Fibroblast of lung (primary cell): Measurements from ENCODE around the gene CD79B. TPM values are rescaled to one million over a fixed set of nuclear protein-coding genes. Genes with fewer than 3 reads are reported as not detected.

Experiments used
- DNase-seq, 2 donors: peaks; one replicate each; pipeline versions ENCODE4 v3.0.0 to v3.0.0-alpha.2; 2010; ENCODE audit warnings: low read depth in 2 of 2
- H2AFZ ChIP-seq: 2 replicates; pipeline ENCODE4 v1.5.1; 2012; ENCODE audit warnings: low read length, control low read depth, inconsistent platforms
- H3K27ac ChIP-seq: 2 replicates; pipeline ENCODE4 v1.5.1; 2011; ENCODE audit warnings: low read length, control low read depth; ENCODE audit not compliant: insufficient read depth
- H3K27me3 ChIP-seq: 2 replicates; pipeline ENCODE4 v1.5.1; 2011; ENCODE audit warnings: mild to moderate bottlenecking, low read length; ENCODE audit not compliant: control insufficient read depth, insufficient read depth
- H3K36me3 ChIP-seq: 2 replicates; pipeline ENCODE4 v1.5.1; 2011; ENCODE audit warnings: low read length; ENCODE audit not compliant: control insufficient read depth, insufficient read depth
- H3K4me1 ChIP-seq: 2 replicates; pipeline ENCODE4 v1.5.1; 2011; ENCODE audit warnings: low read length; ENCODE audit not compliant: control insufficient read depth, insufficient read depth; ENCODE audit errors: extremely low read depth
- H3K4me2 ChIP-seq: 2 replicates; pipeline ENCODE4 v1.5.1; 2011; ENCODE audit warnings: low read length, control low read depth; ENCODE audit not compliant: insufficient read depth; ENCODE audit errors: extremely low read depth
- H3K4me3 ChIP-seq, 4 experiments: fragments of 200-600 bp in 1 of 4; sonication (generic) in 1 of 4; replicated peaks in 1 of 4; 2 replicates each; pipeline ENCODE4 v1.5.1; 2011 to 2016; ENCODE audit warnings: low read length in 4 of 4, low read depth in 3 of 4, mild to moderate bottlenecking in 3 of 4, control low read depth in 2 of 4, inconsistent platforms in 1 of 4, mixed read lengths in 1 of 4; ENCODE audit not compliant: insufficient read depth in 1 of 4; ENCODE audit errors: control extremely low read depth in 1 of 4
- H3K79me2 ChIP-seq: 2 replicates; pipeline ENCODE4 v1.5.1; 2012; ENCODE audit warnings: mild to moderate bottlenecking, low read length, inconsistent platforms; ENCODE audit not compliant: control insufficient read depth, insufficient read depth
- H3K9ac ChIP-seq: 2 replicates; pipeline ENCODE4 v1.5.1; 2011; ENCODE audit warnings: mild to moderate bottlenecking, low read length, control low read depth; ENCODE audit not compliant: insufficient read depth
- H3K9me3 ChIP-seq: 2 replicates; pipeline ENCODE4 v1.5.1; 2012; ENCODE audit warnings: low read depth, low read length; ENCODE audit not compliant: control insufficient read depth, insufficient read depth
- H4K20me1 ChIP-seq: 2 replicates; pipeline ENCODE4 v1.5.1; 2011; ENCODE audit warnings: low read length; ENCODE audit not compliant: control insufficient read depth, insufficient read depth; ENCODE audit errors: extremely low read depth
- EZH2 ChIP-seq: IDR thresholded peaks from 2 replicates; pipeline ENCODE4 v1.5.1; 2012; ENCODE audit warnings: low read length, control low read depth, mild to moderate bottlenecking; ENCODE audit errors: missing control alignments
- polyA plus RNA-seq, 2 donors: library from polyadenylated mRNA; depleted of rRNA in 1 of 2; stranded (reverse) in 1 of 2; unstranded in 1 of 2; fragments of >200 nt; gene quantifications; 2 replicates each; pipeline ENCODE4 v1.2.1, GENCODE V29; 2011 to 2012; ENCODE audit warnings: missing spikeins in 1 of 2
- total RNA-seq: library from RNA; depleted of rRNA; stranded (reverse); fragments of >200 nt; gene quantifications from 2 replicates; pipeline ENCODE4 v1.2.1, GENCODE V29; 2014
- TF ChIP-seq, protein P1 (sequence below), 2 donors: IDR thresholded peaks in 1 of 2; conservative IDR thresholded peaks in 1 of 2; 1 replicate in 1 of 2; 2 replicates in 1 of 2; pipeline ENCODE4 v1.5.1; 2011 to 2012; ENCODE audit warnings: low read length in 2 of 2, control low read depth in 1 of 2, inconsistent platforms in 1 of 2, low read depth in 1 of 2, mild to moderate bottlenecking in 1 of 2

The CD79B gene
- total and polyA plus RNA-seq, 2 donors (not counting 1 experiment from before 2014, with no cell fraction given), result 0.17 to 0.72 TPM

- Histone ChIP-seq H3K4me3 (no peak overlapping the region), H2AFZ (no peak overlapping the region), H3K27me3 (no peaks in the 10 kb centered on the region), H3K36me3 (no peaks in the 10 kb centered on the region), H3K9me3 (no peaks in the 10 kb centered on the region), H4K20me1 (no peaks in the 10 kb centered on the region), H3K4me1 (peaks cover 9% of the 10 kb centered on the region), H3K79me2 (no peaks in the 10 kb centered on the region), H3K27ac (no peak overlapping the region), H3K9ac (no peak overlapping the region), H3K4me2 (no peak overlapping the region)
- no peak for TF ChIP-seq EZH2
- TF ChIP-seq, protein P1, sequence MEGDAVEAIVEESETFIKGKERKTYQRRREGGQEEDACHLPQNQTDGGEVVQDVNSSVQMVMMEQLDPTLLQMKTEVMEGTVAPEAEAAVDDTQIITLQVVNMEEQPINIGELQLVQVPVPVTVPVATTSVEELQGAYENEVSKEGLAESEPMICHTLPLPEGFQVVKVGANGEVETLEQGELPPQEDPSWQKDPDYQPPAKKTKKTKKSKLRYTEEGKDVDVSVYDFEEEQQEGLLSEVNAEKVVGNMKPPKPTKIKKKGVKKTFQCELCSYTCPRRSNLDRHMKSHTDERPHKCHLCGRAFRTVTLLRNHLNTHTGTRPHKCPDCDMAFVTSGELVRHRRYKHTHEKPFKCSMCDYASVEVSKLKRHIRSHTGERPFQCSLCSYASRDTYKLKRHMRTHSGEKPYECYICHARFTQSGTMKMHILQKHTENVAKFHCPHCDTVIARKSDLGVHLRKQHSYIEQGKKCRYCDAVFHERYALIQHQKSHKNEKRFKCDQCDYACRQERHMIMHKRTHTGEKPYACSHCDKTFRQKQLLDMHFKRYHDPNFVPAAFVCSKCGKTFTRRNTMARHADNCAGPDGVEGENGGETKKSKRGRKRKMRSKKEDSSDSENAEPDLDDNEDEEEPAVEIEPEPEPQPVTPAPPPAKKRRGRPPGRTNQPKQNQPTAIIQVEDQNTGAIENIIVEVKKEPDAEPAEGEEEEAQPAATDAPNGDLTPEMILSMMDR (conservative IDR thresholded peaks at IDR 0.05 in 1 of 2, IDR thresholded peaks at IDR 0.05 in 1 of 2; ENCODE audit: low read depth in 1 of 2, low read length in 2 of 2), result no peak
- no peak for DNase-seq
These were observed 41.1 kb upstream of the CD79B start for GRCh38 chr17:63973247-63973646.

DNA sequence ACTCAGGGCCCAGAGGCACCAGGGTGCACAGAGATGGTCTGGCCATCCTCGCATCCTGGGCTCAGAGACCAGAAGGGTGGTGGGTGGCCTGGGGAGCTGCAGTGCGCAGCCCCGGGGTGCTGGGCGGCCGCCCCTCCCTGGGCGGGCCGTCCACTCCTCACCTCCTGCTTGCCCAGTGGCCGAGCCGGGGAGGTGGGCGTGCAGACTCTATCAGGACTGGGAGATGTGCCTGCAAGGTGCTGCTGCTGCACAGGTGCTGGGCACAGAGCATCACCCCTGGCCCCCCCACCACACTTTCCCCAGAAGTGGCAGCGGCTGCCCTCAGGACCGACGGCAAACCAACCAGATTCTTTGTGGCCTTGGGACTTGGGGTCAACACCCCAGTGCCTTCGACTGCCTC is 40.7 kb upstream of the CD79B start, which contains the start of gene SCN4A:
SCN4A (minus strand) TSS at position 123 of the 400 bp plus-strand sequence; CDS start at position 46, 77 bp downstream.
- Histone ChIP-seq H3K9me3 (no peaks in the 10 kb centered on the region), H3K27ac (no peak within 1 kb of the TSS), H3K36me3 (no peaks in the 10 kb centered on the region), H3K9ac (no peak within 1 kb of the TSS), H3K79me2 (no peaks in the 10 kb centered on the region), H3K4me2 (no peak within 1 kb of the TSS), H3K27me3 (no peaks in the 10 kb centered on the region), H2AFZ (no peak within 1 kb of the TSS), H3K4me3 (no peak within 1 kb of the TSS), H4K20me1 (no peaks in the 10 kb centered on the region), H3K4me1 (peaks cover 9% of the 10 kb centered on the region)
- no peak for DNase-seq
- TF ChIP-seq, protein P1 (conservative IDR thresholded peaks at IDR 0.05 in 1 of 2, IDR thresholded peaks at IDR 0.05 in 1 of 2; ENCODE audit: low read depth in 1 of 2, low read length in 2 of 2), result no peak
- TF ChIP-seq EZH2, result no peak

DNA sequence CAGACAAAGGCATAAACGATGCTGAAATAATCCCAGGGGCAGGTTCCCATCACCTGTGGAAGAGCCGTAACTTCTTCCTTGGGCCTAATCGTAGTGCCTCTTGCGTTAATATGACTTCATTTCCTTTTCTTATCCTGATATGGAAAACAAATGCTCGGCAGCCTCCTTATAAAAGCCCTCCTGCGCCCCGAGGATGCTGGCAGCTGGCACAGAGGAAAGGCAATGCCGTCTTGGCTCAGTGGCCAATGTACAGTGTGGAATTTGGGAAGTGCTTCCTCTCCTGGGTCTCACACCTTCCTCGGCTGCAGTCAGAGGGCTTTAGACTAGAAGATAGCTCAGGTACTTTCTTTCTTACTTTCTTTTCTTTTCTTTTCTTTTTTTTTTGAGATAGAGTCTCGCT is 37.1 kb upstream of the CD79B start:
- DNase-seq, result no peak
- Histone ChIP-seq H4K20me1 (no peaks in the 10 kb centered on the region), H3K79me2 (no peaks in the 10 kb centered on the region), H3K36me3 (no peaks in the 10 kb centered on the region), H3K9ac (no peak overlapping the region), H3K4me3 (no peak overlapping the region), H3K27ac (no peak overlapping the region), H3K27me3 (no peaks in the 10 kb centered on the region), H3K4me1 (peaks cover 3% of the 10 kb centered on the region), H3K4me2 (no peak overlapping the region), H2AFZ (no peak overlapping the region), H3K9me3 (no peaks in the 10 kb centered on the region)
- no peak for TF ChIP-seq EZH2
- TF ChIP-seq, protein P1 (conservative IDR thresholded peaks at IDR 0.05 in 1 of 2, IDR thresholded peaks at IDR 0.05 in 1 of 2; ENCODE audit: low read depth in 1 of 2, low read length in 2 of 2), result no peak
